ENCODE data around the gene CAPN3. TPM values are rescaled to one million over a fixed set of nuclear protein-coding genes. Genes with fewer than 3 reads are reported as not detected.
"Not testable (repeated sequence)": the region's sequence is repeated elsewhere in the genome, so short reads cannot be mapped to it uniquely, and the experiment has no call there.

CAPN3 gene
- 10 to 100 TPM; 19.2 to 34.6 TPM for total RNA-seq
- 10 to 100 TPM; 35.8 to 46.7 TPM for polyA plus RNA-seq (ENCODE audit: insufficient read length in 2 of 2)
- long read RNA-seq, donor 1, transcript CAPN3-202 (9 exons, 1,271 nt), result major isoform, 7 of 9 reads
- long read RNA-seq, donor 1, partial matches to known transcripts, result 0 of 9 reads
- long read RNA-seq, donor 1, other reads (novel, unspliced or antisense), result 0 of 9 reads
- long read RNA-seq, donor 2, partial matches to known transcripts, result 0 of 1 reads
- long read RNA-seq, donor 2, other reads (novel, unspliced or antisense), result 0 of 1 reads
- long read RNA-seq, donor 3, result 0 reads
- long read RNA-seq, donor 4, result 0 reads

DNA sequence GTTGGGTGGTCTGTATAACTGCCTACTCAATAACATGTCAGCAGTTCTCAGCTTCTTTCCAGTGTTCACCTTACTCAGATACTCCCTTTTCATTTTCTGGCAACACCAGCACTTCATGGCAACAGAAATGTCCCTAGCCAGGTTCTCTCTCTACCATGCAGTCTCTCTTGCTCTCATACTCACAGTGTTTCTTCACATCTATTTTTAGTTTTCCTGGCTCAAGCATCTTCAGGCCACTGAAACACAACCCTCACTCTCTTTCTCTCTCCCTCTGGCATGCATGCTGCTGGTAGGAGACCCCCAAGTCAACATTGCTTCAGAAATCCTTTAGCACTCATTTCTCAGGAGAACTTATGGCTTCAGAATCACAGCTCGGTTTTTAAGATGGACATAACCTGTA is at the start of gene CAPN3:
Gene CAPN3 (plus strand): TSS at position 253 of the 400 bp plus-strand sequence. CDS start 305 bp downstream, outside the sequence.
- Histone ChIP-seq H3K27me3 (ENCODE audit: control insufficient read depth, insufficient read depth, low read length) (no peaks in the 10 kb centered on the region), H3K4me1 (ENCODE audit: control insufficient read depth, insufficient read depth, low read length) (no peaks in the 10 kb centered on the region), H3K9me3 (ENCODE audit: control insufficient read depth, insufficient read depth, low read length) (no peaks in the 10 kb centered on the region), H3K27ac (ENCODE audit: low read depth, low read length) (no peak within 1 kb of the TSS), H3K36me3 (ENCODE audit: control insufficient read depth, insufficient read depth, low read length) (peaks cover 3% of the 10 kb centered on the region), H3K4me3 (ENCODE audit: low read depth, low read length) (no peak within 1 kb of the TSS)
- 78% methylated on average over 1 of the region's 1 CpG for WGBS (ENCODE audit: insufficient coverage)
- no peak for DNase-seq (ENCODE audit: low read depth in 4 of 6, low spot score in 6 of 6)

DNA sequence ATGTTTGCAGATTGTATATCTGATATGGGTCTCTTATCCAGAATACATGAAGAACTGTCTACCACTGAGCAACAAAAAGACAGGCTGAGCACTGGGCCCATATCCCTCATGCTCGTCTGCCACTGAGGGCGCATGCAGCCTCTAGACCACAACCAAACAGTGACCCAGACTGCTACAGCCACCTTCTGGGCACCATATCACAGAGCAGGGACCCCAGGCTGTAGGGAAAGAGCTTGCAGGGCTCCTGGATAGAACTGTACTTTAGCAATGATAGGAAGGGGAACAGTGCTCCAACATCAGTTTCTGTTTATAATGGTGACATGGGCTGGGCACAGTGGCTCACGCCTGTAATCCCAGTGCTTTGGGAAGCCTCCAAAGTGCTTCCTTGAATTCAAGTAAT is 45.8 kb upstream of the CAPN3 start:
- no peak for DNase-seq (ENCODE audit: low read depth in 4 of 6, low spot score in 6 of 6)
- Histone ChIP-seq H3K4me3 (ENCODE audit: low read depth, low read length) (no peak overlapping the region), H3K4me1 (ENCODE audit: control insufficient read depth, insufficient read depth, low read length) (no peaks in the 10 kb centered on the region), H3K9me3 (ENCODE audit: control insufficient read depth, insufficient read depth, low read length) (no peaks in the 10 kb centered on the region), H3K27ac (ENCODE audit: low read depth, low read length) (no peak overlapping the region), H3K36me3 (ENCODE audit: control insufficient read depth, insufficient read depth, low read length) (peaks cover 3% of the 10 kb centered on the region), H3K27me3 (ENCODE audit: control insufficient read depth, insufficient read depth, low read length) (no peaks in the 10 kb centered on the region)
- WGBS (ENCODE audit: insufficient coverage), result 54% methylated on average over 3 of the region's 3 CpGs

DNA sequence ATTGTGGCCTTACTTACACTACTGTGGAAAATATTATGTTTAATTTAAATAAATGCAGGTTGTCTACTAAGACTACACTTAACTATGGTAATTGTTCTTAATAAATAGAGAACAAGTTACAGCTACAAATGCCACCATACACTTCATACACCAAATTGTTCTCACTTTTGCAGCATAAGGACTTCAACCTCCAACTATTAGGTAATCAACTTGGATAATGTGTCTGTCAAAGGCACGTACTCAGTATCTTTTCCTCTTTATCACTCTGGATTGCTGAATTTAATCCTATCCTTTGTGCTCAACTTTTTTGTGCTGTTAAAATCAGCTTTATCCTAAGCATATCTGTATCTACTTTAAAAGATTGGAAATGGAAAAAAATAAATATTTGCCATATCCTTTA is 44.5 kb upstream of the CAPN3 start:
- no peak for DNase-seq (ENCODE audit: low read depth in 4 of 6, low spot score in 6 of 6)
- no CpG with 5 or more reads among the region's 1 CpG for WGBS (ENCODE audit: insufficient coverage)
- Histone ChIP-seq H3K27ac (ENCODE audit: low read depth, low read length) (no peak overlapping the region), H3K27me3 (ENCODE audit: control insufficient read depth, insufficient read depth, low read length) (no peaks in the 10 kb centered on the region), H3K36me3 (ENCODE audit: control insufficient read depth, insufficient read depth, low read length) (no peaks in the 10 kb centered on the region), H3K9me3 (ENCODE audit: control insufficient read depth, insufficient read depth, low read length) (no peaks in the 10 kb centered on the region), H3K4me1 (ENCODE audit: control insufficient read depth, insufficient read depth, low read length) (no peaks in the 10 kb centered on the region), H3K4me3 (ENCODE audit: low read depth, low read length) (no peak overlapping the region)

DNA sequence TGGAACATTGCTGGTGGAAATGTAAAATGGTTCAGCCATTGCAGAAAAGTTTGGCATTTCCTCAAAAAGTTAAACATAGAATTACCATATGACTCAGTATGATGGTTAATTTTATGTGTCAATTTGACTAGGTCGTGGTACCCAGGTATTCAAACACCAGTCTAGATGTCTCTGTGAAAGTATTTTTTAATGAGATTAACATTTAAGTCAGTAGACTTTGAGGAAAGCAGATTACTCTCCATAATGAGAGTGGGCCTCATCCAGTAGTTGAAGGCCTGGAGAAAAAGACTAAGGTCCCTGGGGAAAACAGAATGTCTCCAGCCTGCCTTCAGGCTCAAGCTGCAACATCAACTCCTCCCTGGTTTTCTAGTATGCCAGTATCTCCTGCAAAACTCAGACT is 43.8 kb upstream of the CAPN3 start:
- no peaks in the 10 kb centered on the region for H3K27me3 ChIP-seq (ENCODE audit: control insufficient read depth, insufficient read depth, low read length)

DNA sequence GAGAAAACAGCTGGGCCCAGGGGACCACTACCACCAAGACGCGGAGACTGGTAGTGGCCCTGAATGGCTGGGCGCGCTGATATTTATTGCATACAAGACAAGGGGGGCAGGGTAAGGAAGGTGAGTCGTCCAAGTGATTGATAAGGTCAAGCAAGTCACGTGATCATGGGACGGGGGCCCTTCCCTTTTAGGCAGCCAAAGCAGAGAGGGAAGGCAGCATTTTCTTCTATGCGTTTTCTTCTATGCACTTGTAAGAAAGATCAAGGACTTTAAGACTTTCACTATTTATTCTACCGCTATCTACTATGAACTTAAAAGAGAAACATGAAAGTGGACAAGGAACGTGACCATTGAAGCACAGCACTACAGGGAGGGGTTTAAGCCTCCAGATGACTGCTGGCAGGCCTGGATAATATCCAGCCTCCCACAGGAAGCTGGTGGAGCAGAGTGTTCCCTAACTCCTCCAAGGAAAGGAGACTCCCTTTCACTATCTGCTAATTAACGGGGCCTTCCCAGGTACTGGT is 43.0 kb upstream of the CAPN3 start:
- 72% methylated on average over 5 of the region's 11 CpGs for WGBS (ENCODE audit: insufficient coverage)
- H3K27ac ChIP-seq (ENCODE audit: low read depth, low read length); H3K4me1 ChIP-seq (ENCODE audit: control insufficient read depth, insufficient read depth, low read length); H3K4me3 ChIP-seq (ENCODE audit: low read depth, low read length); H3K9me3 ChIP-seq (ENCODE audit: control insufficient read depth, insufficient read depth, low read length); H3K27me3 ChIP-seq (ENCODE audit: control insufficient read depth, insufficient read depth, low read length); H3K36me3 ChIP-seq (ENCODE audit: control insufficient read depth, insufficient read depth, low read length); DNase-seq (ENCODE audit: low read depth in 4 of 6, low spot score in 6 of 6): not testable (repeated sequence)

More for the DNA sequence above, 43.8 kb upstream of the CAPN3 start:
- H3K36me3 ChIP-seq (ENCODE audit: control insufficient read depth, insufficient read depth, low read length), result no peaks in the 10 kb centered on the region
- H3K27ac ChIP-seq (ENCODE audit: low read depth, low read length), result no peak overlapping the region
- no peaks in the 10 kb centered on the region for H3K4me1 ChIP-seq (ENCODE audit: control insufficient read depth, insufficient read depth, low read length)
- 67% methylated on average over 1 of the region's 1 CpG for WGBS (ENCODE audit: insufficient coverage)
- H3K4me3 ChIP-seq (ENCODE audit: low read depth, low read length), result no peak overlapping the region
- no peaks in the 10 kb centered on the region for H3K9me3 ChIP-seq (ENCODE audit: control insufficient read depth, insufficient read depth, low read length)
- DNase-seq (ENCODE audit: low read depth in 4 of 6, low spot score in 6 of 6), result no peak

DNA sequence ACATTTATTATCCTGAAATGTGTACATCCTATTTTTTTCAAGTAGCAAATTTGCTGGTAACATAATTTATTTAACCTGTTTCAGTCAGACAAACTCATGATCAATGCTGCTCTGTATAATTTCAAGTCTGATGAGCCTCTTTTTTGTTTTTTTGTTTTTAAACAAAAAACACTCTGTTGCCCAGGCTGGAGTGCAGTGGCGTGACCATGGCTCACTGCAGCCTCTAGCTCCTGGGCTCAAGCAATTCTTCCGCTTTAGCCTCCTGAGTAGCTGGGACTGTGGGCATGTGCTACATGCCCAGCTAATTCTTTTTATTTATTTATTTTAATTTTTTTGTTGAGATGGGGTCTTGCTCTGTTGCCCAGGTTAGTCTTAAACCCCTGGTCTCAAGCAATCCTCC is 40.1 kb upstream of the CAPN3 start:
- Histone ChIP-seq H3K36me3 (ENCODE audit: control insufficient read depth, insufficient read depth, low read length) (no peaks in the 10 kb centered on the region), H3K27ac (ENCODE audit: low read depth, low read length) (no peak overlapping the region), H3K4me3 (ENCODE audit: low read depth, low read length) (no peak overlapping the region), H3K4me1 (ENCODE audit: control insufficient read depth, insufficient read depth, low read length) (no peaks in the 10 kb centered on the region), H3K9me3 (ENCODE audit: control insufficient read depth, insufficient read depth, low read length) (no peaks in the 10 kb centered on the region), H3K27me3 (ENCODE audit: control insufficient read depth, insufficient read depth, low read length) (no peaks in the 10 kb centered on the region)
- no peak for DNase-seq (ENCODE audit: low read depth in 4 of 6, low spot score in 6 of 6)
- no CpG with 5 or more reads among the region's 2 CpGs for WGBS (ENCODE audit: insufficient coverage)

DNA sequence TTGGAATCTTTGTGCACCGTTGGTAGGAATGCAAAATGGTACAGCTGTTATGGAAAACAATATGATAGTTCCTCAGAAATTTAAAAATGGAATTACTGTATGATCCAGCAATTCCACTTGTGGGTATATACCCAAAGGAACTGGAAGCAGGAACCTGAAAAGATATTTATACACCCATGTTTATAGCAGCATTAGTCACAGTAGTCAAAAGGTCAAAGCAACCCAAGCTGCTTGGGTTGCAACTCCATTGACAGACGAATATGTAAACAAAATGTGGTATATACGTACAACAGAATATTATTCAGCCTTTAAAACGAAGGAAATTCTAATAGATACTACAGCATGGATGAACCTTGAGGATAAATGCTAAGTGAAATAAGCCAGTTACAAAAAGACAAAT is 35.0 kb upstream of the CAPN3 start:
- Histone ChIP-seq H3K9me3 (ENCODE audit: control insufficient read depth, insufficient read depth, low read length) (no peaks in the 10 kb centered on the region), H3K4me3 (ENCODE audit: low read depth, low read length) (no peak overlapping the region), H3K4me1 (ENCODE audit: control insufficient read depth, insufficient read depth, low read length) (no peaks in the 10 kb centered on the region), H3K36me3 (ENCODE audit: control insufficient read depth, insufficient read depth, low read length) (peaks cover 3% of the 10 kb centered on the region), H3K27me3 (ENCODE audit: control insufficient read depth, insufficient read depth, low read length) (no peaks in the 10 kb centered on the region), H3K27ac (ENCODE audit: low read depth, low read length) (no peak overlapping the region)
- 100% methylated on average over 2 of the region's 4 CpGs for WGBS (ENCODE audit: insufficient coverage)
- no peak for DNase-seq (ENCODE audit: low read depth in 4 of 6, low spot score in 6 of 6)

DNA sequence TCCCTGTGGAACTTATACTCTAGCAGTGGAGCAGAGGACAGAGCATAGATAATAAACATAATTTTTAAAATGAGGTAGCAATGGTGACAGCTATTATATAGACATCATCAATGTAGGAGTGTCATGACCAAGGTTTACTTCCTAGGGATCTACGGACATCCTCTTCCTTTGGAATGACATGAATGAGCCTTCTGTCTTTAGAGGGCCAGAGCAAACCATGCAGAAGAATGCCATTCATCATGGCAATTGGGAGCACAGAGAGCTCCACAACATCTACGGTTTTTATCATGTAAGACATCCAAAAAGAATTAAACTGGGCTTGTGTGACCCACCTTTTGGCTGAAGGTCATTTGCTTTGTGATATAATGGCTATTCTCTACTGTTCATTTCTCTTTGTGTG is 30.1 kb upstream of the CAPN3 start:
- Histone ChIP-seq H3K4me1 (ENCODE audit: control insufficient read depth, insufficient read depth, low read length) (no peaks in the 10 kb centered on the region), H3K4me3 (ENCODE audit: low read depth, low read length) (no peak overlapping the region), H3K27ac (ENCODE audit: low read depth, low read length) (no peak overlapping the region), H3K27me3 (ENCODE audit: control insufficient read depth, insufficient read depth, low read length) (no peaks in the 10 kb centered on the region), H3K9me3 (ENCODE audit: control insufficient read depth, insufficient read depth, low read length) (no peaks in the 10 kb centered on the region), H3K36me3 (ENCODE audit: control insufficient read depth, insufficient read depth, low read length) (peaks cover 3% of the 10 kb centered on the region)
- DNase-seq (ENCODE audit: low read depth in 4 of 6, low spot score in 6 of 6), result peak in 1 of 6 donors; percentile 4
- WGBS (ENCODE audit: insufficient coverage), result no CpG with 5 or more reads among the region's 2 CpGs

DNA sequence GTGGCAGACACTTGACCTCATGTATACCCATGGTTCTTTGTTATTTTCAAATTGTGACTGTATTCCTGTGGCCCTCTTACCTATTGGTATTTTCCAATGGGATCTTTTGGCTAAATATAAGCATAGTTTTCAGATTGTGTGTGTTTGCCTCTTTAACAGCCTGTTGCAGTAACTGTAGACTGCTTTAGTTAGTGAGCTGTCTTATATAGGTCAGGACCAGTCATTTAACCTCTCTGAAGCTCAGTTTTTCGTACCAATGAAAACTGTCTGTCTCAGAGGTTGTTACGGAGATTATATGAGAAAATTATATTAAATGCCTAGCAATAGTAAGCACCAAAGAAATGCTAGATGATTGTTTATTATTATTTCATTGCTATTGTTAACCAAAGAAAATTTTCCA is 29.3 kb upstream of the CAPN3 start:
- WGBS (ENCODE audit: insufficient coverage), result no CpG with 5 or more reads among the region's 2 CpGs
- Histone ChIP-seq H3K9me3 (ENCODE audit: control insufficient read depth, insufficient read depth, low read length) (no peaks in the 10 kb centered on the region), H3K27ac (ENCODE audit: low read depth, low read length) (no peak overlapping the region), H3K36me3 (ENCODE audit: control insufficient read depth, insufficient read depth, low read length) (peaks cover 3% of the 10 kb centered on the region), H3K27me3 (ENCODE audit: control insufficient read depth, insufficient read depth, low read length) (no peaks in the 10 kb centered on the region), H3K4me3 (ENCODE audit: low read depth, low read length) (no peak overlapping the region), H3K4me1 (ENCODE audit: control insufficient read depth, insufficient read depth, low read length) (no peaks in the 10 kb centered on the region)
- no peak for DNase-seq (ENCODE audit: low read depth in 4 of 6, low spot score in 6 of 6)

DNA sequence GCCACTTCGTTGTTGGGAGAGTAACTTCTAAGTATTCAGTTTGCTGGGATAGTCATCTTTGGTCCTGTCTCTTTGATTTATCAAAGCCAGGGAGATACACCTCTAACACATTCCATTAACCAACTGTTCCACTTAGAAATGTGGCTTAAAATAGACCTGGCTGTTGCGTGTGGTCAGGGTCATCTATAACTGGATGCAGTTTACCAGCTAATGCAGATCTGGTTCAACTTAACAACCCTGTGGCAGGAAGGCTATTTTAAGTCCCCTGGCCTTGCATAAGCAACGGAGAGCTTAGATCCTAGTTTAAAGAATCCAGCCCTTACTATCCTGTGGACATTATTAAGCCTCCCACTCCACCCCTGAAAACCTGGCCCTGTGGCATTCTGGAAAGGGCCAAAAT is 28.1 kb upstream of the CAPN3 start:
- WGBS (ENCODE audit: insufficient coverage), result 100% methylated on average over 2 of the region's 3 CpGs
- Histone ChIP-seq H3K36me3 (ENCODE audit: control insufficient read depth, insufficient read depth, low read length) (no peaks in the 10 kb centered on the region), H3K27ac (ENCODE audit: low read depth, low read length) (no peak overlapping the region), H3K9me3 (ENCODE audit: control insufficient read depth, insufficient read depth, low read length) (peaks cover 1% of the 10 kb centered on the region), H3K4me1 (ENCODE audit: control insufficient read depth, insufficient read depth, low read length) (no peaks in the 10 kb centered on the region), H3K4me3 (ENCODE audit: low read depth, low read length) (no peak overlapping the region), H3K27me3 (ENCODE audit: control insufficient read depth, insufficient read depth, low read length) (no peaks in the 10 kb centered on the region)
- DNase-seq (ENCODE audit: low read depth in 4 of 6, low spot score in 6 of 6), result no peak
